Endothelial cell (in vitro differentiated cells): ENCODE results near the gene ANKRD29. TPM values are rescaled to one million over a fixed set of nuclear protein-coding genes. Genes with fewer than 3 reads are reported as not detected.

Source experiments
- DNase-seq: peaks from one replicate; pipeline ENCODE4 v3.0.0; 2021; ENCODE audit warnings: low spot score
- H3K27ac Mint-ChIP-seq: one replicate; pipeline ENCODE4 v1.8.0; 2021; ENCODE audit warnings: mixed read lengths, inconsistent platforms; ENCODE audit not compliant: unreplicated experiment
- H3K27me3 Mint-ChIP-seq: one replicate; pipeline ENCODE4 v1.8.0; 2021; ENCODE audit warnings: mild to moderate bottlenecking, moderate library complexity, mixed read lengths, inconsistent platforms; ENCODE audit not compliant: unreplicated experiment
- H3K36me3 Mint-ChIP-seq: one replicate; pipeline ENCODE4 v1.8.0; 2021; ENCODE audit warnings: mild to moderate bottlenecking, low read depth, mixed read lengths, inconsistent platforms; ENCODE audit not compliant: unreplicated experiment
- H3K4me1 Mint-ChIP-seq: one replicate; pipeline ENCODE4 v1.8.0; 2021; ENCODE audit warnings: mild to moderate bottlenecking, mixed read lengths, inconsistent platforms; ENCODE audit not compliant: unreplicated experiment
- H3K4me3 Mint-ChIP-seq: one replicate; pipeline ENCODE4 v1.8.0; 2021; ENCODE audit warnings: mild to moderate bottlenecking, mixed read lengths, inconsistent platforms; ENCODE audit not compliant: unreplicated experiment
- H3K9me3 Mint-ChIP-seq: one replicate; pipeline ENCODE4 v1.8.0; 2021; ENCODE audit warnings: mixed read lengths, inconsistent platforms; ENCODE audit not compliant: unreplicated experiment
- total RNA-seq: library from RNA; stranded (reverse); fragmentation: NEBNext Ultra II Directional; extraction: Animal tissue kit (Norgen Biotek cat#: 25700); gene quantifications from one replicate; pipeline ENCODE4 v1.2.1, GENCODE V29; 2021; ENCODE audit not compliant: unreplicated experiment
- TF ChIP-seq, protein P1 (sequence below): fragments of 200-600 bp; sonication (generic); IDR thresholded peaks from one replicate; pipeline ENCODE4 v1.5.0; 2021; ENCODE audit warnings: antibody characterized with exemption; ENCODE audit not compliant: unreplicated experiment

Gene ANKRD29
- total RNA-seq, 1 donor from 2014 or later = not detected

DNA sequence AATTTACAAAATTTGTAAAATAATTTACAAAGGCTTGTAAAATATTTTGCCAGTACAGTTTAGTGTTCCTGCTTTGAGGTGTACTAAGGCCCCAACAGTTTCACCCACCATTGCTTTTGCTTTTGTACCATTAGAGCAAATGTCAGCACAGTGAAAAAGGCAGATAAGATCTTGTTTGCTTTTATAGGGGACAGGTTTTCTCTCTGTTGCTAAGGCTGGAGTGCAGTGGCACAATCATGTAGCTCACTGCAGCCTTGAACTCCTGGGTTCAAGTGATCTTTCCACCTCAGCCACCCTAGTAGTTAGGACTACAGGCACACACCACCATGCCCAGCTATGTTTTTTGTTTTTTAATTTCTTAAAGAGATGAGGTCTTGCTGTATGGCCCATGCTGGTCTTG, 56.8 kb downstream of the ANKRD29 start:
- Mint-ChIP-seq H3K4me3 (no peak overlapping the region), H3K27ac (no peak overlapping the region), H3K27me3 (peaks cover 2% of the 10 kb centered on the region), H3K9me3 (no peaks in the 10 kb centered on the region), H3K36me3 (no peaks in the 10 kb centered on the region), H3K4me1 (peaks cover 2% of the 10 kb centered on the region)
- TF ChIP-seq, protein P1, sequence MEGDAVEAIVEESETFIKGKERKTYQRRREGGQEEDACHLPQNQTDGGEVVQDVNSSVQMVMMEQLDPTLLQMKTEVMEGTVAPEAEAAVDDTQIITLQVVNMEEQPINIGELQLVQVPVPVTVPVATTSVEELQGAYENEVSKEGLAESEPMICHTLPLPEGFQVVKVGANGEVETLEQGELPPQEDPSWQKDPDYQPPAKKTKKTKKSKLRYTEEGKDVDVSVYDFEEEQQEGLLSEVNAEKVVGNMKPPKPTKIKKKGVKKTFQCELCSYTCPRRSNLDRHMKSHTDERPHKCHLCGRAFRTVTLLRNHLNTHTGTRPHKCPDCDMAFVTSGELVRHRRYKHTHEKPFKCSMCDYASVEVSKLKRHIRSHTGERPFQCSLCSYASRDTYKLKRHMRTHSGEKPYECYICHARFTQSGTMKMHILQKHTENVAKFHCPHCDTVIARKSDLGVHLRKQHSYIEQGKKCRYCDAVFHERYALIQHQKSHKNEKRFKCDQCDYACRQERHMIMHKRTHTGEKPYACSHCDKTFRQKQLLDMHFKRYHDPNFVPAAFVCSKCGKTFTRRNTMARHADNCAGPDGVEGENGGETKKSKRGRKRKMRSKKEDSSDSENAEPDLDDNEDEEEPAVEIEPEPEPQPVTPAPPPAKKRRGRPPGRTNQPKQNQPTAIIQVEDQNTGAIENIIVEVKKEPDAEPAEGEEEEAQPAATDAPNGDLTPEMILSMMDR = no peak
- no peak for DNase-seq

DNA sequence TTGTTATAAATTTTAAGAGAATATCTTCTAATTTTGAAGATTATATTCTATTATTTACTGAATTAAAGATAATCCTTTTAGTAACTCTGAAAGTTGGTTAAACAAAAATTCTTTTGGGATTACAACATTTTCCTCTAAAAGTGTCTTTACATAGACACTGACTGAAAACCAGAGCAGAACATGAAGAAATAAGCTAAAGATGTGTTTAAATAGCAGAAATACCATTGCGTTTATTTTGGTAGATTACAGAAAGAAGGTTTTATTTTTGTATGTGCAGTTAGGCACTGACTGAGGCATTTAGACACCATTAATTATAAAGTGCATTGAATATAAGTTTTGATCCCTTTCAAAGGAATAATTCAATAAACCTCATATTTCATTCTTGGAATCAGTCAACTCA, 62.9 kb downstream of the ANKRD29 start:
- Mint-ChIP-seq H3K4me3 (no peak overlapping the region), H3K36me3 (no peaks in the 10 kb centered on the region), H3K9me3 (no peaks in the 10 kb centered on the region), H3K27ac (no peak overlapping the region), H3K27me3 (no peaks in the 10 kb centered on the region), H3K4me1 (peaks cover 6% of the 10 kb centered on the region)
- TF ChIP-seq, protein P1 = no peak
- no peak for DNase-seq

DNA sequence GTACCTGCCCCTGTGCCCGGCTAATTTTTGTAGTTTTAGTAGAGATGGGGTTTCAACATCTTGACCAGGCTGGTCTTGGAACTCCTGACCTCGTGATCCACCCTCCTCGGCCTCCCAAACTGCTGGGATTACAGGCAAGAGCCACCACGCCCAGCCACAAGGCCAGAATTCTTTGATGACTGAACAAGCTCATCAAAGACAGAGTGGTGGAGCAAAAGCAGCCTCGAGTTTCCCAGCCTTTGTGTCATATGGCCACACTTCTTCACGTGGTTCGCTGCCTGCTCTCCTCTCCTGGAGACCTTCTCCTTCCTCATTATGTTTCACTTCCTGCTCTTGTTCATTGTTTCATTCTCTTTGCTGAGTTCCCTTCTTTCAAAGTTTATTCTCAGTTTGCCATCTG, 66.5 kb downstream of the ANKRD29 start:
- Mint-ChIP-seq H3K27me3 (no peaks in the 10 kb centered on the region), H3K9me3 (no peaks in the 10 kb centered on the region), H3K4me1 (peaks cover 6% of the 10 kb centered on the region), H3K27ac (no peak overlapping the region), H3K36me3 (no peaks in the 10 kb centered on the region), H3K4me3 (no peak overlapping the region)
- TF ChIP-seq, protein P1 = no peak
- DNase-seq = no peak

DNA sequence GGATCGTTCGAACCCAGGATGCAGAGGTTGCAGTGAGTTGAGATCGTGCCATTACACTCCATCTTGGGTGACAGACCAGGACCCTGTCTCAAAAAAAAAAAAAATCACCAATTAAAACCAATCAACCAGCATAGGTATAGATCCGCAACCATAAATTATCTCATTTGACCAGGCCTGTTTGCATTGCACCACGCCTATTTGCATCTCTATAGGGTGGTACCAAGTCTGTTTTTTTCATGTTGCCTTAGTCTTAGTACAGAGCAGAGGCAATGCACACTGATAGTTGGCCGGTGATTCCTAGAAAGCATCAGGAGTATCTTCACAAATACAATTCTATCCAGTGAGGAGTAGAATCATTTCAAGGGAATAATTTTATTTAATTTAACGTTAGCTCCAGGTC, 67.1 kb downstream of the ANKRD29 start:
- TF ChIP-seq, protein P1 = no peak
- no peaks in the 10 kb centered on the region for H3K9me3 Mint-ChIP-seq
- no peaks in the 10 kb centered on the region for H3K27me3 Mint-ChIP-seq
- DNase-seq = no peak
- H3K4me3 Mint-ChIP-seq = no peak overlapping the region
- no peak overlapping the region for H3K27ac Mint-ChIP-seq
- H3K4me1 Mint-ChIP-seq = peaks cover 6% of the 10 kb centered on the region
- H3K36me3 Mint-ChIP-seq = no peaks in the 10 kb centered on the region

DNA sequence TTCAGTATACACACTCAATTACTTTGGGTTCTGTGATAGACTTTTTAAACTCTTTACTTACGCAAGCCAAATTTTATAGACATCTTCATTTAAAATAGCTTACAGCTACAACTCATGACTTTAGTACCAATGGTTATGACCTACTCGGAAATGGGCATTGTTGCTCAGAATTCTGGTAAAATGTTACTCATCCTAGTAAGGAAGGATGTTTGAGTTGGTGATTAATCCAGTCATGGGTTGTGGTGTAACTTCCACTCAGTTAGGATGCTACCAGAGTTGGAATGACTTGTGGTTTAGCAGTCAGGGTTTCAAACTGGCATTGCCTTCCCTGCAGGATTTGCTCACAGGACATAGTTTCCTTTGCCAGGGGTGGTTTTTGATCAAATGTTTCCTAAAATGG, 69.0 kb downstream of the ANKRD29 start:
- Mint-ChIP-seq H3K4me1 (peaks cover 6% of the 10 kb centered on the region), H3K4me3 (no peak overlapping the region), H3K9me3 (no peaks in the 10 kb centered on the region), H3K27ac (no peak overlapping the region), H3K27me3 (no peaks in the 10 kb centered on the region), H3K36me3 (no peaks in the 10 kb centered on the region)
- DNase-seq = no peak
- TF ChIP-seq, protein P1 = no peak
